GM18870 (cell line): ENCODE results near the gene WNT3A.

Source experiments
- ATAC-seq: cut with Tn5 transposase; IDR thresholded peaks from one replicate; pipeline ENCODE4 v1.9.1; 2021; ENCODE audit warnings: moderate library complexity; ENCODE audit not compliant: unreplicated experiment

WNT3A gene

DNA sequence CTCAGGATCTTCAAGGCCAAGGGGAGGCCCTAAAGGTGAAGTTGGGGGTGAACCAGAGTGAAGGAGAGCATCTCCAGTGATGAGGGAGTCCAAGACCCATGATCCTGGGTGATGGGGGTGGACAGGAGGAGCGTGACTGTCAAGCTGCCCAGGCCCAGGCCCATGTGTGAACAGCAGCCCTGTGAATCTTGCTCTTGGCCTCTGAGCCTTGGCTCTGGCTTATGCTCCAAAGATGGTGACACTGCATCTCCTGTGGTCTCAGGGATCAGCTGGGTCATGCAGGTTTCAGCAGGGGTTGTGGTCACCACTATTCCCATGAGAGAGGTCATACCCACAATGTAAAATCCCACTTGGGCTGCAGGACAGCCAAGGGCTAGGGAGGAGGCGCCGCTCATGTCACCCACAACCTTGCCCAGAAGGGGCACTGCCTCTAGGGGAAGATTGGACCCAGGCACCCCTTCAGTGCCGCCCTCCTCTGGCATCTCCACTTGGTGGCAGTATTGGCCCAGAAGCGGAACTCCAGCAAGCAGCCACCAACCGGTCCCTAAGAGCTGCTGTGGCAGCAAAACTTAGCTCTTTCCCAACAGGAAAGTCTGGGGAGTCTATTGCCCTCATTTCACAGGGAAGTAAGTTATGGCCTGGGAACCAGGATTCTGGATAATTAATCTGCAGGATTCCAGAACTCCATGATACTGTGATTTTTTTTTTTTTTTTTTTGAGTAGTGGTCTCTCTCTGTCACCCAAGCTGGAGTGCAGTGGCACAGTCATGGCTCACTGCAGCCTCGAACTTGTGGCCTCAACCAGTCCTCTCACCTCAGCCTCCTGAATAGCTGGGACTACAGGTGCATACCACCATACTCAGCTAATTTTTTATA lies 7.5 kb upstream of the WNT3A start:
- peak; percentile 72 for ATAC-seq

DNA sequence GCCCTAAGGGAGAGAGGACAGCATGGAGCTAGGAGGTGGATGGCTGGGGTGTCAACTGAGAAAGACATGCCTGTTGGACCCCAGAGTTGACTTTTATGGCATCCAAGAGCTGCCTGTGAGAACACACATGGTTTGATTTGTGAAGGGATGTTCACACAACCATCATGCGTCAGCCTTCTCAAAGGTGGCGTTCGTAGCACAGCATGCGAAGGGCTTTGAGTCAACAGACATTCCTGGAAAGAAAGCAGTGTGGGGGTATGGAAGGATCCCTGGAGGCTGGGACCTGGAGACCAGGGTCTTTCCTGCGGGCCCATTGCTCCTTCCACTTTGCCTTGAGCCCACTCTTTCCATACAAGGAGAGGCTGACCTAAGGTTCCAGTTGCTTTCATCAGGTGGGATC lies 6.4 kb upstream of the WNT3A start:
- no peak for ATAC-seq

DNA sequence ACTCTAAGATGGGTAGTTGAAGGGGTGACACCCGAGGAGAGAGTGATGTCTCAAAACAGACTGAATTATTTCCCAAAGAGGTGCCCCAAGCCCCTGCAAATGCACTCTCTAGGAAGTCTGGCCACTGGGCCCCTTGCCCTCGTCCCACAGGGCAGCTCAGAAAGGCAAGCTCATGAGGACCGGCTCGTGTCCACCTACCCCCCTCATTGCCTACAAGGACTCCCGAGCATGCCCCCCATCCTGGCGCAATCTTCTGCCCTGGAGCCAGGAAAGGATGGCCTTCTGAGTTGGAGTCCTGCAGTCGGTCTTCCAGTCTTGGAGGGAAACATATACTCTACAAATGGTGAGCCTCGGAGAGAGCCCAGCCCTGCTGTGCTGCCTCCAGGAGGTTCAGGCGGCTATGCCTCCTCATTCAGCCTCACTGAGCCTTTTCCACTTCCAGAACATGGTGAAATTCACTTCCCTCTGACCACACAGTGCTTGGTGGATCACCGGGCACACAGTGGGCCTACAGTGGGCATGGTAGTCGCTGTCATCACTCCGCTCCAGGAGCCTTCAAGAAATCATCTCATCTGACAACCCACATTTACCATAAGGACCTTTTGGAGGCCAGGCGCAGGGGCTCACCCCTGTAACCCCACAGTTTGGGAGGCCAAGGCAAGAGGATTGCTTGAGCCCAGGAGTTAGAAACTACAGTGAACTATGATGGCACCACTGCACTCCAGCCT lies 5.8 kb upstream of the WNT3A start:
- ATAC-seq: no peak

DNA sequence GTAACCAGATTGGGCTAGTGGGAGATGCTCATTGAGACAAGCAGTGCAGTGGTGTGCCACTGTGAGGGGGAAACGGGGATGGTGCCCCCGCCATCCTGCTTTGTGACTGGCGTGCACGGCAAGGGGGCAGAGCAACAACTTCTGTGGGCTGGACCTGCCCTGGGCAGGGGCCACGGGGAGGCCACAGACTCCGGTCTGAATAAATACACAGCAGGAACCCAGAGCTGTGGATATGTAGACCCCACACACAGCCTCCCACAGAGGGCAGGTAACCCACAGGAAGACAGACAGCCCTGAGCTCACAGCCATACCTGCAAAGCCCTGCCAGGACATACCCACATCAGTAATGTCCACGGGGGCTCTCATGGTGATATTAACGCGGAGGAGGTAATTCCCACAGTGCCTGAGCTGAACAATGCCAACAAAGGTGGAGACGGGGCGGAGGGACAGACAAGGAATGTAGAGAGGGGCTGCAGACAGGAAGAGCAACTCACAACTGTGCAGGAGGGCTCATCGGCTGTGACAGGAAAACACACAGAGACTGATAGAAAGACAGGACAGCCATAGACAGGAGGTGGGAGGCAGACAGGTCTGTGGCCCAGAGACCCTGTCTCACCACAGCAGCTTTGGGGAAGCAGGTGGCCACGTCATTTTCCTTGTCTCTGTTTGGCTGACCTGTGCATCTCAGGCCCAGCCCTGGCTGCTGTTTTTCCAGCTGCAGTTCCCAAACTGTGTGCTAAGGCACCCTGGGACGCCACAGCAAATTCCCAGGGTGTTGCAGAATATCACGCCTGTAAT lies 4.9 kb upstream of the WNT3A start:
- ATAC-seq: no peak

DNA sequence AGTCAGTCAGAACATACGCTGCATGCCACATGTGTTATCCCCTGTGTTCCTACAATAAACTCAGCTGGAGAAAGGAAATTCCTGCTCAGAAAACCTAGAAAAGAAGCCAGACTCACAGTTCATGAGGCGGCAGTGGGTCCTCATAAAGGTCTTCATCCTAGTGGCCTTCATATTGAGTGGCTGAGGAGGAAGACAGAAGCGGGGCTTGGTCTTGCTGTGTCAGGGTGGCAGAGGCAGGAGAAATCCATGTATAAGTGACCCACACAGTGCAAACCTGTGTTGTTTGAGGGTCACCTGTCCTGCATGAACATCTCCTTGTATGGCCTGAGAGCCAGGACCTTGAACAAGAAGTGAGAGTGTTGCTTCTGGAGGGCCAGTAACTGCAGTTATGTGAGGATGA lies 4.0 kb upstream of the WNT3A start:
- ATAC-seq: no peak

DNA sequence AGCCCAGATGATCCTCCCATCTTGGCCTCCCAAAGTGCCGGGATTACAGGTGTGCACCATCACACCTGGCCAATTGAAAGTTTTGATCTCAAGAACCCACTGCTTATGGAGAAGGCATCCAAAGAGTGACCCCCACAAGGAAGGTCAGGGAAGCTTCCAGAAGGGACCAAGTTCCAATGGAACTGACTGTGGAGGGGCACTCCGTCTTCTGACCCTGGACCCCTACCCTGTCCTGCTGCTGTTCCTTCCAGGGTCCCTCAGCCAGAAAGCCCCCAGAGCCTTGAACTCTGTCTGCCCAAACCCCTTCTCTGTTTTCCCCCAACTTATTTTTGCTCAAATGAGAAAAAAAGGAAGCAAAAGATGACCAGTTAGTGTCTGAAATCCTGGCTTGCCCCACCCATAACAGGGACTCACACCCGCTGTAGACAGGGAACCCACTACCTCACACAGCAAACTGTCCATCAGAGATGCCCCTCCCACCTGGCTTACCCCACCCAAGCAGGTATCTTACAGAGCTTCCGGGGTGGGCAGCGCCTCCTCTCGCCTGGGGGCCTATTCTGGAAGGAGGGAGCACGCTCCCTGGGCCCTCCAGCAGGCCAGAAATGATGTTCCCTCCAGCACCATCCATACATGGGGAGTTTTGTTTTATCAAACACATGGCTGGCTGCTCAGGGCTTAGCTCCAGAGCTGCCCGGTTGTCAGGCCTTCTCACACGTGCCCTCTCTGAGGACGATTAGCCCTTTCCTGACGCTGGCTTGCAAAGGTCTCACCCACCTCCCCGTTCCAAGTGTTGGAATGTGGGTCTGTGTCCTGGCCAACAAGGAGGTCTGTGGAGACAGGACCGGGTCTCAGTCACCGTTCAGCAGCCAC lies 3.1 kb upstream of the WNT3A start:
- ATAC-seq: no peak

DNA sequence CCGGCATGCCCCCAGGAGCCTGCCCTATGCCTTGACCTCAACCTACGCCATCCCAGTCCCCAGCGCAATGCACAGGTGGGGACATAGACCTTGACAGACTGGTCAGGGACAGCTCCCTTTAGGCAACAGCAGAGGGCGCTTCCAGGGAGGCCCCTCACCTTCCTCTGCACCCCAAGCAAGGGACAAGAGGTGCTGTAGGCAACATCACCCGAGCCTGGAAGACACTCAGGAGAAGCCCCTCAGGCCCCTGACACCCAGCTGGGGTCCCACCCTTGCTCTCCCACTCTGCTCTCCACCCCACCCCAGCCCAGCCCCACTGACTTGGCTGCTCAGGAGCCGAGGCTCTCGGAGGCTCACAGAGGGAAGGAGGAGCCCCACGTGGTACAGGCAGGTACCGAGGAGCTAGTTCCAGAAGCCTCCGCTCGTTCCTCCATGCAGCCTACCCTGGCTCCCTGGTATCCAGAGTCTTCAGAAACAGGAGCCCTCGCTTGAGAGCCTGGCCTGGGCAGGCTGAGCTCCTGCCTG lies 2.4 kb upstream of the WNT3A start:
- no peak for ATAC-seq

DNA sequence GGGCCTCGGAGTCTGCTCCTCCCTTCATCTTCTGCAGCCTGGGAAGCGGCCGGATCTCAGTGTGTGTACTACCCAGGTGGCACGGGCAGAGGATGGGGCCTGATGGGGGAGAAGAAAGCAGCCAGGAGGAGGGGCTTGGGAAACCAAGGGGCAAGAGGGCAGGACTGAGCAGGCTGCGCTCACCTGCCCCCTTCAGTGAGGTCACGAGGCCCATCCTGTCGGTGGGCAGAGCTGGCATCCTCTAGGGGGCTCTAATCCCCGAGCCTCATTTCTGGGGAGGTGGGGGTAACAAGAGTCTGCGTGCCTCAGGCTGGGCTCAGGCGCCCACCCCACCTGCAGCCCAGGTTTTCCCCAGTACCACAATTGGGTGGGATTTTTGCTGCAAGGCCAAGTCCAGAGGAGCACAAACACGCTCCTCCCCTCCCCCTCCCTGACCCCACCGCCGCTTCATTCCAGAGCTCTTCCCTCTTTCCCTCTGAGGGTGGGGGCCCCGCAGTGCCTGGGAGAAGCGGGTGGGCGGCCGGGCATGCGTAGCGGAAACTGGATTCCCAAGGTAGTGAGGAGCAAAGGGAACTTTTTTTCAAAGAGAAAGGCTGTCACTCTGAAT lies 1.8 kb upstream of the WNT3A start:
- no peak for ATAC-seq

DNA sequence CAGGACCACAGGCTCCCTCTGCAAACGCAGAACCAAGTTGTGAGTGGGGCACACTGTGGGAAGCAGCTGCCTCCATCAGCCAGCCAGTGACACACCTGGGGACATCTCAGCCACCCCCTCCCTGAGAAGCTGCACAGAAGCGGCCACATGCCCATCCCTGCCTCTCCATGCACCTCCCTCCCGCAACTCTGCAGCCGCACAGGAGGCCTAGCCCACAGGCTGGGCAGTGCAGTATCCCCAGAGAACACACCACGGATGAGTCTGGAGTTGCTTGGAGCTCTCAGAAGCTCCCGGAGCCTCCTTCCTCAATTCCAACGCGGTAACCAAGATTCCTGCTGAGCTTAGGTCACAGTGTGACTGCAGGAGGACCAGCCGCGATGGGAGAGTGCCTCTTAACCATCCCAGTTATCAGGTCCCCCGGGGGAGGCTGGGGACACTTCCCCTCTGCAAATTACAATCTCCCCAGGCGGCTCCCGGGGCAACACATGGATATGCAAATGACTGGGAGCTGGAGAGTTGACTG lies 1.2 kb upstream of the WNT3A start:
- ATAC-seq: no peak

DNA sequence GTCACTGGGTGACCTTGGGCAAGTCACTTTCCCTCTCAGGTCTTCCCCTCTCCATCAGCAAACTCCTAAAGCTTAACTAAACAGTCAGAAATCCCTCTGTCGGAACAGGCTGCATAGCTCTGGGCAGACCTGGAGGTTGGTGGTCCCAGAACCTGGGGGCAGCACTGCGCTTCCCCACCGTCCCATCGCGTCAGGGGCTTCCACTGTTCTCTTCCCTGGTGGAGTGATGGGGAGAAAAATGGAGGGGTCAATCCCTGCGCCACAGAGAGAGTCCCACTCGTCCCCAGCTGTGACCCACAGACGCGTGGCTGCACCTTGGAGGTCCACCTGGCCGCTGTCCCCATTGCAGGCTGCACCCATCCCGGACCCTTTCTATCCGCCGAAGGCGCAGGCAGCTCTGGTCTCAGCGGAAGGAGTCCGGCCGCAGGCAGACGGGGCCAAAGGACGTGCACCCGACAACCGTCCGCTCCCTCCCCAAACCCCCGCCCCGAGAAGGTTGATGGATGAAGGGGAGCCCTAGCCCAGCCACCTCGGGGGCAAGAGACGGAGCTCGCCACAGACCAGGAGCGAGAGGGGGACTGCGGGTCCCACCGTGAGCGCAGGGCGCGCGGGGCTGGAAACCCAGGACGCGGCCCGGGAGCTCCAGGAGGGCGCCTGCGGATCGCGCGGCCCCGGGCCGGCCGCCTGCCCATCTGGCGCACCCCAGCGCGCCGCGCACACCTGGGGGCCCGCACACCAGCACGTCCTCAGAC lies 588 bp upstream of the WNT3A start:
- no peak for ATAC-seq

DNA sequence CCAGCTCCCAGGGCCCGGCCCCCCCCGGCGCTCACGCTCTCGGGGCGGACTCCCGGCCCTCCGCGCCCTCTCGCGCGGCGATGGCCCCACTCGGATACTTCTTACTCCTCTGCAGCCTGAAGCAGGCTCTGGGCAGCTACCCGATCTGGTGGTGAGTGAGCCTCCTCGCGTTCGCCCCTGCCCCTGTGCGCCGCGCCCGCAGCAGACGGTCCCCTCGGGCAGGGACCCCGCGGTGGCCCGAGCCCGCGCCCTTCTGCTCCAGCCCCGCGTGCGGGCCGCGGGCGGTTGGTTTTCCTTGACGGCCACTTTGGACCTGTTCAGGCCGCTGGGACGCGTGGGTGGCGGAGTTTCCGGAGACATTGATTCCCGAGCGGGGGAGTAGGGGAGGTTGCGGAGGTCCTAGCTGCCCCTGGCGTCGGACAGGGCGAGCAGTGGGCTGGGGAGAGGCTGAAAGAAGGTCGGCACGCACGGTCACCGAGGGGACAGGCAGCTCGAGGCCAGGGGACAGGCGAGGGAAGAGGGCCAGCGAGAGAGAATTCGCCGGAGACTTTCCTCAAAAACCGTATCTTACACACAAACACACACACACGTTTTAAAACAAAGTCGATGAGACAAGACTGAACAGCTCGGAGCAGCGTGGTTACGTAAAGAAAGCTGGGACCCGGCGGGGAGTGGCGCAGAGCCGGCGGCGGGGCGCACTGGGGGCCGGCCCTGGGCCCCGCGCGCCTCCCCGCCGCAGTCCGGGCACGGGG lies 427 bp downstream of the WNT3A start:
- no peak for ATAC-seq

DNA sequence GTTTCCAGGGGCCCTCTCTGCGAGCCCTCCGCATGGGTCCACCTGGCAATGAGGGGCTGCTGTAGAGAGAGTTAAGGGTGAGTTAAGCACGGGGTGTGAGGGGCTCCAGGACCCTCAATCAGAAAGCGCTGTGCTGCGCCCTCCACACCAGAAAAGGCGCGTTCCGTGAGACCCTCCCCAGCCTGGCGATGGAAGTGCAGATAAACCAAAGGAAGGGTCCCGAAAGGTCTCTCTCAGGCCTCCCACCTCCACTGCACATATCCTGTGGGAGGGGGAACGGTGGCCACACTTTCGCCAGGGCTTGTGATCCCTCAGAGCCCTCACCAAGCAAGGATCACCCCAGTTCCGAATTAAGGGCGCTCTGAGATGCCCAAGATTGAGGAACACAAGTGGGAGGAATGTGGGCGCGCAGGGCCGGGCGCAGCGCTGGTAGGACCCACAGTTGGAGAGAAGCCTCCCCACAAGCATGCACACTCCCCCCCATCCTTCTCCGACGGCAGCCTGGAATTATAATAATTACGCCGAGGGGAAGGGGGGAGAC lies 1.1 kb downstream of the WNT3A start:
- no peak for ATAC-seq

DNA sequence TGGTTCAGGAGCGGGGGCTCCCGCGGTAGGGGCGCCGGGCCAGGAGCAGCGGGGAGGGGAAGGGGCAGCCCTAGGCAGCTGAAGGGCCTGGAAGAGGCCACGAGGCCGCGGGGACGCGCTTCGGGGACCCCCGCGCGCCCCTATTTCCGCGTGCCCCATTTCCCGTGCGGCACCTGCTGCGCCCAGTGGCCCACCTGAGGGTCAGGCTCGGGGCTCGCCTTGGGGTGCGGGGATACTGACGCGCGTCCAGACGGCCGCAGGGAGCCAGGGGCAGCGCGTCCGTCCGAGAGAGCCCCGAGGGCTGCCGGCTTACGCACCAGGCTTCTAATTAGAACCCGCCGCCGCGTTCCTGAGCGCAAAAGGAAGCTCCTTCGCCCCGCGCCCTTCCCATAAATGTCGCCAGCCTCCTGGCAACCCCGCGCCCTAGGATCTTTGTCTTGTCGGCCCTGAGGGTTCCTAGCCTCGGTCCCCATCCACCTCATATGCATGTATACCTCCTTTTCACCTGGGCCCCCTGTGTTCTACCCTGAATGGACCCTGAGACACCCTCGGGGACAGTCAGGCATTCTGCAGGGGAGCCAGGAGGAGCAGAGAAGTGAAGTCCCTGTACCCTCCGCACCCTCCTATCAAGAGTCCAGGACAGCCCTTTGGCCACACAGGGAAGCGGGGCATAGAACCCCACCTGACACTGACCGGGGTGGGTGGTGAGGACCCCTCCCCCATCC lies 1.8 kb downstream of the WNT3A start:
- no peak for ATAC-seq

DNA sequence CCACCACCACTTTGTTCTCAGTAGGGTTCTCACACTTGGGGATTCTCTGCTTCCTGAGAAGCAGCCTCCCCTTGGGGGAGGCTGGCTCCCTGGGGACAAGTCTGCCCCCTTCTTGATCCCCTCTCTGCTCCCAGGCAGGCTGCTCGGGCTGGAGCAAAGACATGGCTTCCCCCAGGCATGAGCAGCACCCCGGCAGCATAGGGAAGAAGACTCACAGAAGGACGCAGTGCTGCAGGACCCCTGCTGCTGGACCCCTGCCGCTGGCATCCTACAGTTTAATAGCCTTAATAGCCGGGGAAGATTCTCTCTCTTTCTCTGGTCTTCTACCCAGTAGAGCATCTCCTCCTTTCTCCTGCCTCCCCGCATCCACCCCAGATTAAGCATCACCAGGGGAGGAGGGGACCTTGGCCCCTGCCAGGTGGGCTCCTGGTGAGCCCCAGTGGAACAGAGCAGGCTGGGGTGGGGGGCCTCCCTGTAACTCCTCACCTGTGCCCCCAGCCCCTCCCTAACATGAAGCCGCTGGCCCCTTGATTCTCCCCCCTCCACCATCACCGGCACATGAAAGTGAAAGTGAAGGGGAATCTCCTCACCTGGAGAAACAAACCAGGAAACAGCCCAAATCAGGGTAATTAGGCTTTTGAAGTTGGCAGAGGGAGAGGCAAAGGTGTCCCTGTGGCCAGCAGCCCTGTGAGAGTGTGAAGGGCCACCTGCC lies 2.5 kb downstream of the WNT3A start:
- ATAC-seq: no peak

DNA sequence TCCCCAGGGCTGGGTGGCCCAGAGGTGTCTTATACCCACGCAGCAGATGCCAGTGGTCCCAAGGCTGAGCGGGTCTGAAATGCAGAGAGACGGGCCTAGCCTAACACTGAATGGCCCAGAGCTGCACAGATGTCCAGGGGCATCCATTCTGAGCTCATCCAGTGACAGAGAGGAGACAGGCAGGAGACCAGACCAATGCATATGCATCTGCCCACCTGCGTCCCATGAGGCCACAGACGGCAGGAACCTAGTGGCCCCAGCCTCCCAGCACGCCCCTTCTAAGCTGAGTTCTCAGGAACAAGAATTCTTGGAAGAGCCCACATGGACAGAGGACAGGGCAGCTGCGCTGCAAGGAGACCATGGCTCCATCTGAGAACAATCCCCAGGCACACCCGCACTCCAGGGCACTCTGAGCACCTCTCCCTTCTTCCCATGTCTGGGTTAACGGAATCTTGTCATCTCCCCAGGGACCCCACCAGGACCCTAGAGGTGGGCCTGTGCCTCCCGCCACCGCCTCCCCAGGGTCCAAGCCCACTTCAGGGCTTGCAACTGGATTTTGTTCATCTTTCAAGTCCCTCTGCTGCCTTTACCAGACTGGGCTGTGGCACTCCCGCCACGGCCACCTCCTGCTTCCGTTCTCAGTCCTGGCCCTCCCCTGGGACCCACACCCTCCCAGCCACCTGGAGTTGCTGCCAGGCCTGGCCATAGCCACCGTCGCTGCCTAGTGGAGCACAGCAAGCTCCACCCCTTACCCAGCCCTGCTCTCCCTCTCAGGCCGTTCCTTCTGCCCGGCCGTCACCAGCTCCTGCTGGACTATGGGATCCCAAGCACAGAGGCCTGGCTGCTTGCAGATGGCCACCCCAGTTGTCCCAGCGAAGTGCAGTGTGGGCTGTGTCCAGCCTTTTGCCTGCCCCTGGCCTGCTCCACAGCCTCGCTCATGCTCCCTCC lies 3.3 kb downstream of the WNT3A start:
- no peak for ATAC-seq

DNA sequence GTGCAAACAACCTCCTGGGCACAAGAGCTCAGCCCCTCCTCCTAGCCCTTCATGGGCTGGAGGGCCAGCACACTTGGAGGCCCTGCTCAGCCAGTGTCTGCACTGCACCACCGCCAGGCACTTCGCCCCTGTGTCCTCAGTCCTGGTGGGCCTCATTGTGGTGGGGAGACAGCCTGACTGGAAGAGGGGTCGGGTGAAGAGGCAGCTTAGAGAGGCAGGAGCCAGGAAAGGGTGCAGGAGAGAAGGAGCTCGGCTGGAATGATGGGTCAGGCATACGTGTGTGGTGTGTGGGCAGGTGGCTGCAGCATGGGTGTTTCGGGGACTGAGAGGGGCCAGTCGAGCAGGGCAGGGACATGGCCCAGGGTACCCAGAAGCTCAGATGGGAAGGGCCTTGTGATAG lies 4.1 kb downstream of the WNT3A start:
- no peak for ATAC-seq
